GM21576 (cell line): ENCODE data around the gene CCL20.
"Not testable (repeated sequence)": the region's sequence is repeated elsewhere in the genome, so short reads cannot be mapped to it uniquely, and the experiment has no call there.

Source experiments
- ATAC-seq: cut with Tn5 transposase; IDR thresholded peaks from one replicate; pipeline ENCODE4 v1.9.1; 2021; ENCODE audit warnings: mild to moderate bottlenecking, moderate library complexity; ENCODE audit not compliant: unreplicated experiment

The CCL20 gene

GRCh38 chr2:227828477-227828912, 14.9 kb downstream of the CCL20 start:
- ATAC-seq = no peak

- no peak for ATAC-seq
Observed at GRCh38 chr2:227829337-227829736, 15.7 kb downstream of the CCL20 start.

GRCh38 chr2:227834423-227834822, 20.8 kb downstream of the CCL20 start:
- ATAC-seq = no peak

GRCh38 chr2:227834916-227835650, 21.4 kb downstream of the CCL20 start:
- ATAC-seq = no peak

GRCh38 chr2:227839339-227840129, 25.9 kb downstream of the CCL20 start:
- not testable (repeated sequence) for ATAC-seq

- ATAC-seq = peak; percentile 55
Observed at GRCh38 chr2:227846831-227847230, 33.2 kb downstream of the CCL20 start.

GRCh38 chr2:227848146-227848545, 34.5 kb downstream of the CCL20 start:
- no peak for ATAC-seq

- no peak for ATAC-seq
Observed at GRCh38 chr2:227848586-227848985, 34.9 kb downstream of the CCL20 start.

- no peak for ATAC-seq
Observed at GRCh38 chr2:227849906-227850305, 36.3 kb downstream of the CCL20 start.

GRCh38 chr2:227853204-227853629, 39.6 kb downstream of the CCL20 start:
- no peak for ATAC-seq

GRCh38 chr2:227853765-227854271, 40.2 kb downstream of the CCL20 start:
- no peak for ATAC-seq

GRCh38 chr2:227855440-227855839, 41.8 kb downstream of the CCL20 start:
- no peak for ATAC-seq

GRCh38 chr2:227856697-227857096, 43.1 kb downstream of the CCL20 start:
- ATAC-seq = no peak

GRCh38 chr2:227860221-227860641, 46.6 kb downstream of the CCL20 start:
- ATAC-seq = no peak

- no peak for ATAC-seq
Observed at GRCh38 chr2:227861011-227861410, 47.4 kb downstream of the CCL20 start.

GRCh38 chr2:227862227-227862740, 48.6 kb downstream of the CCL20 start:
- no peak for ATAC-seq

GRCh38 chr2:227862741-227863588, 49.3 kb downstream of the CCL20 start:
- ATAC-seq = no peak

- no peak for ATAC-seq
Observed at GRCh38 chr2:227864161-227864756, 50.6 kb downstream of the CCL20 start.

- no peak for ATAC-seq
Observed at GRCh38 chr2:227865291-227865690, 51.6 kb downstream of the CCL20 start.
